Activated CD8-positive, alpha-beta memory T cell treated with anti-CD3 and anti-CD28 coated beads for 1 hour (primary cell): ENCODE results near the gene ARL14EP.

Source experiments
- DNase-seq, 2 donors: peaks; one replicate each; pipeline ENCODE4 v3.0.0-alpha.2; 2020; ENCODE audit warnings: low read depth in 1 of 2; ENCODE audit errors: extremely low read depth in 1 of 2

Gene ARL14EP

GRCh38 chr11:30326114-30326778 lies 3.3 kb downstream of the ARL14EP start:
- no peak for DNase-seq

GRCh38 chr11:30326906-30327305 lies 4.0 kb downstream of the ARL14EP start:
- no peak for DNase-seq

GRCh38 chr11:30328681-30329080 lies 5.8 kb downstream of the ARL14EP start:
- no peak for DNase-seq

GRCh38 chr11:30329150-30329940 lies 6.4 kb downstream of the ARL14EP start:
- DNase-seq, result no peak

- DNase-seq, result no peak
Observed at GRCh38 chr11:30333405-30333804, 10.5 kb downstream of the ARL14EP start.

GRCh38 chr11:30342736-30343166 lies 19.8 kb downstream of the ARL14EP start:
- DNase-seq, result no peak

- DNase-seq, result no peak
Observed at GRCh38 chr11:30344085-30344484, 21.2 kb downstream of the ARL14EP start.

- DNase-seq, result no peak
Observed at GRCh38 chr11:30345644-30346043, 22.7 kb downstream of the ARL14EP start.

GRCh38 chr11:30346068-30346688 lies 23.3 kb downstream of the ARL14EP start:
- no peak for DNase-seq

GRCh38 chr11:30348035-30348434 lies 25.1 kb downstream of the ARL14EP start:
- no peak for DNase-seq

- DNase-seq, result no peak
Observed at GRCh38 chr11:30349885-30350284, 27.0 kb downstream of the ARL14EP start.

- DNase-seq, result no peak
Observed at GRCh38 chr11:30350384-30350783, 27.5 kb downstream of the ARL14EP start.

GRCh38 chr11:30351061-30351460 lies 28.2 kb downstream of the ARL14EP start:
- no peak for DNase-seq

GRCh38 chr11:30356391-30356790 lies 33.5 kb downstream of the ARL14EP start:
- DNase-seq, result no peak

GRCh38 chr11:30357872-30358271 lies 35.0 kb downstream of the ARL14EP start:
- no peak for DNase-seq

- no peak for DNase-seq
Observed at GRCh38 chr11:30358536-30358935, 35.6 kb downstream of the ARL14EP start.

GRCh38 chr11:30360741-30361140 lies 37.8 kb downstream of the ARL14EP start:
- DNase-seq, result no peak

GRCh38 chr11:30364139-30364836 lies 41.4 kb downstream of the ARL14EP start:
- no peak for DNase-seq

GRCh38 chr11:30364837-30365482 lies 42.1 kb downstream of the ARL14EP start:
- DNase-seq, result no peak

- no peak for DNase-seq
Observed at GRCh38 chr11:30365793-30366517, 43.1 kb downstream of the ARL14EP start.
